GM23338 (cell line): Measurements from ENCODE around the gene RNF157. TPM values are rescaled to one million over a fixed set of nuclear protein-coding genes. Genes with fewer than 3 reads are reported as not detected.

Experiments used
- ATAC-seq: fragments of 200-7000 bp; cut with Tn5 transposase; 3 replicates; pipeline ENCODE4 v1.9.1; 2020
- DNase-seq: peaks from one replicate; pipeline ENCODE4 v3.0.0-alpha.2; 2015; ENCODE audit warnings: low spot score
- H2AFZ ChIP-seq: fragments of 200-600 bp; sonication (generic); 2 replicates; pipeline ENCODE4 v1.8.0; 2016; ENCODE audit warnings: antibody characterized with exemption, mild to moderate bottlenecking, moderate library complexity
- H3F3A ChIP-seq: fragments of 200-600 bp; sonication (generic); replicated peaks from 2 replicates; pipeline ENCODE4 v1.8.0; 2017; ENCODE audit warnings: antibody characterized with exemption, mixed run types, low read depth
- H3K27ac ChIP-seq: fragments of 200-600 bp; sonication (generic); 2 replicates; pipeline ENCODE4 v1.6.1; 2016; ENCODE audit warnings: low read depth
- H3K27me3 ChIP-seq: fragments of 200-600 bp; sonication (generic); 2 replicates; pipeline ENCODE4 v1.8.0; 2016; ENCODE audit warnings: mild to moderate bottlenecking, mixed run types, moderate library complexity; ENCODE audit not compliant: insufficient read depth
- H3K36me3 ChIP-seq: fragments of 200-600 bp; sonication (generic); 2 replicates; pipeline ENCODE4 v1.8.0; 2016; ENCODE audit warnings: mild to moderate bottlenecking; ENCODE audit not compliant: insufficient read depth
- H3K4me1 ChIP-seq: fragments of 200-600 bp; sonication (generic); 2 replicates; pipeline ENCODE4 v1.8.0; 2016; ENCODE audit warnings: mild to moderate bottlenecking, moderate library complexity; ENCODE audit not compliant: insufficient read depth
- H3K4me2 ChIP-seq: fragments of 200-600 bp; sonication (generic); 2 replicates; pipeline ENCODE4 v1.7.1; 2017; ENCODE audit warnings: mixed run types
- H3K4me3 ChIP-seq: fragments of 200-600 bp; sonication (generic); 2 replicates; pipeline ENCODE4 v1.6.1; 2016; ENCODE audit warnings: mixed run types
- H3K79me2 ChIP-seq: fragments of 200-600 bp; sonication (generic); replicated peaks from 2 replicates; pipeline ENCODE4 v1.8.0; 2017; ENCODE audit warnings: mild to moderate bottlenecking; ENCODE audit not compliant: insufficient read depth
- H3K9me2 ChIP-seq: fragments of 200-600 bp; sonication (generic); 2 replicates; pipeline ENCODE4 v1.8.0; 2017; ENCODE audit not compliant: insufficient read depth
- H4K20me1 ChIP-seq: fragments of 200-600 bp; sonication (generic); replicated peaks from 2 replicates; pipeline ENCODE4 v1.8.0; 2017; ENCODE audit warnings: mild to moderate bottlenecking; ENCODE audit not compliant: insufficient read depth
- H3K27ac Mint-ChIP-seq: 2 replicates; pipeline ENCODE4 v1.8.0; 2020; ENCODE audit warnings: inconsistent platforms, mild to moderate bottlenecking, moderate library complexity, mixed read lengths
- H3K27me3 Mint-ChIP-seq: 3 replicates; pipeline ENCODE4 v1.8.0; 2022; ENCODE audit warnings: low read depth, mild to moderate bottlenecking, moderate library complexity, mixed read lengths, inconsistent platforms; ENCODE audit not compliant: insufficient read depth, poor library complexity
- H3K36me3 Mint-ChIP-seq: 3 replicates; pipeline ENCODE4 v1.8.0; 2021; ENCODE audit warnings: low read depth, mild to moderate bottlenecking, inconsistent platforms, moderate library complexity, mixed read lengths
- H3K4me1 Mint-ChIP-seq: 3 replicates; pipeline ENCODE4 v1.8.0; 2020; ENCODE audit warnings: mild to moderate bottlenecking, inconsistent platforms, mixed read lengths
- H3K4me3 Mint-ChIP-seq: 3 replicates; pipeline ENCODE4 v1.8.0; 2021; ENCODE audit warnings: moderate library complexity, mild to moderate bottlenecking, inconsistent platforms, mixed read lengths
- H3K9me3 Mint-ChIP-seq: 3 replicates; pipeline ENCODE4 v1.8.0; 2020; ENCODE audit warnings: moderate library complexity, mild to moderate bottlenecking, inconsistent platforms, mixed read lengths
- CREB1 ChIP-seq: fragments of 250-450 bp; sonication (Bioruptor Pico); IDR thresholded peaks from 2 replicates; pipeline ENCODE4 v1.5.0; 2020; ENCODE audit warnings: low read depth, mild to moderate bottlenecking, moderate library complexity
- EZH2 ChIP-seq: fragments of 200-600 bp; sonication (generic); IDR thresholded peaks from one replicate; pipeline ENCODE4 v1.8.0; 2017; ENCODE audit warnings: antibody characterized with exemption, mild to moderate bottlenecking, low read depth; ENCODE audit not compliant: unreplicated experiment
- JUNB ChIP-seq: IDR thresholded peaks from one replicate; pipeline ENCODE4 v1.6.1; 2016; ENCODE audit warnings: antibody characterized with exemption; ENCODE audit not compliant: unreplicated experiment
- NANOG ChIP-seq: IDR thresholded peaks from 2 replicates; pipeline ENCODE4 v1.6.1; 2016; ENCODE audit warnings: antibody characterized with exemption, borderline replicate concordance
- POLR2AphosphoS5 ChIP-seq: IDR thresholded peaks from 2 replicates; pipeline ENCODE4 v1.6.1; 2016; ENCODE audit warnings: antibody characterized with exemption, low read depth
- REST ChIP-seq: IDR thresholded peaks from one replicate; pipeline ENCODE4 v1.6.1; 2018; ENCODE audit warnings: antibody characterized with exemption; ENCODE audit not compliant: unreplicated experiment
- STAT1 ChIP-seq: IDR thresholded peaks from one replicate; pipeline ENCODE4 v1.6.1; 2016; ENCODE audit warnings: antibody characterized with exemption; ENCODE audit not compliant: unreplicated experiment
- ZNF114 ChIP-seq: fragments of 250-450 bp; sonication (Bioruptor Pico); IDR thresholded peaks from 2 replicates; pipeline ENCODE4 v1.5.0; 2020; ENCODE audit warnings: mild to moderate bottlenecking, moderate library complexity
- ZNF331 ChIP-seq: fragments of 250-450 bp; sonication (Bioruptor Pico); IDR thresholded peaks from 2 replicates; pipeline ENCODE4 v1.5.0; 2020; ENCODE audit warnings: low read depth, mild to moderate bottlenecking, moderate library complexity
- polyA plus RNA-seq: library from polyadenylated mRNA; unstranded; fragments of >200 nt; fragmentation: Nextera tagmentation; extraction: Ambion mirVana; gene quantifications from 2 replicates; pipeline ENCODE4 v1.2.1, GENCODE V29; 2016
- total RNA-seq: library from RNA; depleted of rRNA; stranded (reverse); fragments of >200 nt; shearing (Covaris generic); gene quantifications from 2 replicates; pipeline ENCODE4 v1.2.3, GENCODE V29; 2014
- TF ChIP-seq, protein P1 (sequence below): IDR thresholded peaks from 2 replicates; pipeline ENCODE4 v1.6.1; 2016; ENCODE audit warnings: antibody characterized with exemption

RNF157 gene
- total and polyA plus RNA-seq, 2 experiments from 2014 or later = 7.8 to 11.7 TPM

- TF ChIP-seq REST = no peak
- no peak for TF ChIP-seq JUNB
- TF ChIP-seq, protein P1, sequence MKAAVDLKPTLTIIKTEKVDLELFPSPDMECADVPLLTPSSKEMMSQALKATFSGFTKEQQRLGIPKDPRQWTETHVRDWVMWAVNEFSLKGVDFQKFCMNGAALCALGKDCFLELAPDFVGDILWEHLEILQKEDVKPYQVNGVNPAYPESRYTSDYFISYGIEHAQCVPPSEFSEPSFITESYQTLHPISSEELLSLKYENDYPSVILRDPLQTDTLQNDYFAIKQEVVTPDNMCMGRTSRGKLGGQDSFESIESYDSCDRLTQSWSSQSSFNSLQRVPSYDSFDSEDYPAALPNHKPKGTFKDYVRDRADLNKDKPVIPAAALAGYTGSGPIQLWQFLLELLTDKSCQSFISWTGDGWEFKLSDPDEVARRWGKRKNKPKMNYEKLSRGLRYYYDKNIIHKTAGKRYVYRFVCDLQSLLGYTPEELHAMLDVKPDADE = no peak
- TF ChIP-seq NANOG = no peak
- TF ChIP-seq ZNF331 (CRISPR knock-in tag) = no peak
- no peak for TF ChIP-seq ZNF114
Observed at GRCh38 chr17:76140661-76141211, 99.6 kb downstream of the RNF157 start (continued).

- Mint-ChIP-seq H3K27ac (no peak overlapping the region), H3K4me3 (peak overlapping the region; percentile 87), H3K4me1 (peaks cover 67% of the 10 kb centered on the region), H3K9me3 (no peaks in the 10 kb centered on the region; the same call in 2 of the 3 replicates), H3K36me3 (no peaks in the 10 kb centered on the region; the same call in 2 of the 3 replicates), H3K27me3 (peaks cover 77% of the 10 kb centered on the region)
- Histone ChIP-seq H3K27me3 (peaks cover 90% of the 10 kb centered on the region), H3K4me1 (peaks cover 84% of the 10 kb centered on the region), H3F3A (peaks cover 30% of the 10 kb centered on the region), H3K27ac (no peak overlapping the region), H3K36me3 (no peaks in the 10 kb centered on the region), H3K79me2 (no peaks in the 10 kb centered on the region), H3K4me3 (peak overlapping the region; percentile 85), H4K20me1 (no peaks in the 10 kb centered on the region), H2AFZ (no peak overlapping the region; the same call in 1 of the 2 replicates), H3K9me2 (no peaks in the 10 kb centered on the region), H3K4me2 (peak overlapping the region; percentile 91)
- TF ChIP-seq EZH2 (peak; percentile 44), POLR2AphosphoS5 (peak; percentile 40; the same call in 1 of the 2 replicates), ZNF331 (CRISPR knock-in tag) (no peak), STAT1 (no peak), CREB1 (CRISPR knock-in tag) (peak; percentile 32; the same call in 1 of the 2 replicates), JUNB (no peak)
- ATAC-seq = no peak; the same call in 2 of the 3 replicates
- DNase-seq = peak; percentile 51
Observed at GRCh38 chr17:76139801-76140660, 100.3 kb downstream of the RNF157 start.
